ENCODE data around the gene NAALADL2.

The NAALADL2 gene

DNA sequence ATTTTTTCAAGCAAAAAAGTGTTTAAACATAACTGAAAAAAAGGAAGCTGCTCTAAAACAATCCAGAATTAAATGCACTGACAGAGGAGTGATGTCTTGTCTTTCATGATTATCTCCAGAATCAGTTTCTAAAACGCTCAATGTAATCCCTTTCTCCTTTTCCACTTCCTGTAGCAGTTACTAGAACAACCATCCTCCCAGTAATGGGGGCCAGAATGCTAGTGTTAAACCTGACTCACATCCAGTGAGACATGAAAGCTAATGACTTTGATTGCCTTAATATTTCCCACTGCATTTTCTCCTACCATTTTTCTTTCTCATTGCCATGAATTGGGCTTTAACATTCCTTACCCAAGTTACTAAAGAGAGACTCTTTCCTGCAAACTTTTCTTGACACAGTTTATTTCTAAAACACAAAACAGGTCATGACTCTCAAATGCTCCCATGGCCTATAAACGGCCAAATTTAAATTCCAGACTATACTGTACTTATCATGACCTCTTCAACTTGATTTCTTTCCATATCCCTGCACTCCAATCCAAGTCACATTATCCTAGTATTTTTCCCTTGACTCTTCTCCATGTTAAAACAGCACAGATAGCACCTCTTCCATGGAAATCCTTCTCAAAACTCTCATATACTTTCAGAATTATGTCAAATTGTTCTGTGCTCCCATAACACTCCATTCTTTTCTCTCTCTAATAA is 341.4 kb downstream of the NAALADL2 start:
- TF ChIP-seq CTCF (IDR thresholded peaks at IDR 0.05; ENCODE audit: control extremely low read depth, extremely low read depth, low read depth, missing control alignments), result no peak
- ChIA-PET POLR2A (no interaction called here), CTCF (no interaction called here)
- no peak for DNase-seq (ENCODE audit: extremely low spot score)

DNA sequence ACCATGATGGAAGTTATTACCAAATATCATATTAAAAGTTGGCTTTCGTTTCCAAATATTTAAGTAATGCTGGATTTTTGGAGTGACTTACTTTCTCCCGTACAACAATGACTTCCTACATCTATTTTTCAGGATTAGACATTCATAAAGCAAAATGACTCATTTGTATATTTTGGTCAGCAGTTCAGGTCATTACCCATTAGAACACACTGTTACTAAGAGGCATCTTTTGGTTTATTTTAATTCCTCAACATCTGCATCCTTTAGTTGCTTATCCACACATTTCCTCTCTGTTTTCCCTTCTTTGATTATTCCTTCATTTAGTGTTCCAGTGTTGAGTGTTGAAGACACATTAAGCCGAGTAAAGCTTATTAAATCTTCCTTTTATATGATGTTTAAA is 348.2 kb downstream of the NAALADL2 start:
- POLR2A ChIA-PET, result no interaction called here
- CTCF ChIA-PET, result interaction anchor here (2.1 kb wide), 1 partner anchor 19 kb away, joined by 5 read pairs; no protein-coding TSS in a partner anchor
- no peak for TF ChIP-seq CTCF (IDR thresholded peaks at IDR 0.05; ENCODE audit: control extremely low read depth, extremely low read depth, low read depth, missing control alignments)
- no peak for DNase-seq (ENCODE audit: extremely low spot score)

- POLR2A ChIA-PET, result no interaction called here
- DNase-seq (ENCODE audit: extremely low spot score), result no peak
- CTCF ChIA-PET, result interaction anchor here (1.2 to 2.1 kb wide), 2 partner anchors 14 to 20 kb away, joined by 5 read pairs; no protein-coding TSS in a partner anchor
- TF ChIP-seq CTCF (IDR thresholded peaks at IDR 0.05; ENCODE audit: control extremely low read depth, extremely low read depth, low read depth, missing control alignments), result no peak
Measured at GRCh38 chr3:175208326-175208725, 349.2 kb downstream of the NAALADL2 start.

DNA sequence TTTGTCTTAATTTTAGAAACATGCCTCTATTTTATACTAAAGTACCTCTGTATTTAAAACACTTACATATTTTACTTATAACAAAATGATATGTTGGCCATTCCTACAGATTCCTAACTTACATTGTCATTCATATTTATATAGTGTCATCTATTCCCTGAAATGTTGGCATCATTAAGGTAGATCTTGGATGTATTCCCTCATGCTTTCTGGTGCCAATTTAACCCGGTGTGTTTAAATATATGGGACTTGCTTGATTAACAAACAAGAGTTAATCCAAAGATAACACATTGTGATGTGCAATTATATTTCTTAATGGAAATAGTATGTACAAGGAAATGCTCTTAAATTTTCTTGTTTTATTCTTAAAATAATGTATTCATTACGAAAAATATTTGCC is 352.3 kb downstream of the NAALADL2 start:
- CTCF ChIA-PET, result no interaction called here
- TF ChIP-seq CTCF (IDR thresholded peaks at IDR 0.05; ENCODE audit: control extremely low read depth, extremely low read depth, low read depth, missing control alignments), result no peak
- POLR2A ChIA-PET, result no interaction called here
- no peak for DNase-seq (ENCODE audit: extremely low spot score)

DNA sequence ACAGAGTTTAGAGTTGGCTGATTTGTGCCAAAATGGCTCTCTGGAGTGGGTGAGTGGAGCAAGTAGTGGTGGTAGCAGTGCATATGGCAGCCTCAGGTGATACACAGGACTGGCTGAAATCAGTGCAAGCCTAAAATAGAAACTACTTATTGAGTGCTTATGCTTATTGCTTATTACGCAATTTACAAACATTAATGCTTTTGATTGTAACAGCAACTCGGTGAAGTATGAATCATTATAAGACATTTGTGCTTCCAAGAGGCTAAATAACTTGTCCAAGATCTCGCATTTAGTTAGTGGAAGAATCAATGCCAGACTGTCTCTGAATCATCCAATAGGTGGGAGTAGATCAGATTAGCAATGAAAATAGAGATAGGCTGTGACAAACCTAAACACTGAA is 353.8 kb downstream of the NAALADL2 start:
- DNase-seq (ENCODE audit: extremely low spot score), result no peak
- CTCF ChIA-PET, result no interaction called here
- no peak for TF ChIP-seq CTCF (IDR thresholded peaks at IDR 0.05; ENCODE audit: control extremely low read depth, extremely low read depth, low read depth, missing control alignments)
- POLR2A ChIA-PET, result no interaction called here

DNA sequence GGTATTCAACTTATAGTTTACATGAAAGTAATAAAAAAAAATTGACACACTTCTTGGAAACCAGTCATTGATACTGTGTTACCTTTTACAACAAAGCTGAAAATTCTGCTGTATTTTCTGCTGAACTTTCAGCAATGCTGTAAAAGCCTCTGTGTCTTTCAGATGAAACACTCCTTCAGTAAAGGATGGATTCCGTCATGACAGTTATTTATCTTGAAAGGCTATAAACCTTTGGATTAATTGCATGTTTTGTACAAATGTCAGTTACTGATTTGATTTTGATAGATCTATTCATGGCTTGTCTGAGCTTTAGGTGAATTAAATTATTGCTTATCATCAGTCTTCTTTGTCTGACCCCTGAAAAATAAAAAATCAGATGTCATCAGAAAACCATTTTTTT is 355.1 kb downstream of the NAALADL2 start:
- ChIA-PET CTCF (no interaction called here), POLR2A (no interaction called here)
- no peak for TF ChIP-seq CTCF (IDR thresholded peaks at IDR 0.05; ENCODE audit: control extremely low read depth, extremely low read depth, low read depth, missing control alignments)
- DNase-seq (ENCODE audit: extremely low spot score), result no peak

Data from GM10248 (cell line).